Psoas muscle (tissue), 8 donors: ENCODE measurements around the gene PATE4. TPM values are rescaled to one million over a fixed set of nuclear protein-coding genes. Genes with fewer than 3 reads are reported as not detected.

Experiments
- ATAC-seq, 4 donors: fragments of 200-7000 bp; cut with Tn5 transposase; one replicate each; pipeline ENCODE4 v1.9.1; 2020; ENCODE audit warnings: moderate library complexity in 3 of 4, mild to moderate bottlenecking in 2 of 4
- DNase-seq, 2 donors: peaks; one replicate each; pipeline ENCODE4 v3.0.0-alpha.2; 2020
- H3K27ac ChIP-seq: fragments of 200-600 bp; one replicate; pipeline ENCODE4 v1.8.0; 2022
- H3K27me3 ChIP-seq, 3 donors: fragments of 200-600 bp in 1 of 3; one replicate each; pipeline versions ENCODE4 v1.6.1 to v1.8.0; 2013 to 2022; ENCODE audit warnings: low read length in 2 of 3, mild to moderate bottlenecking in 2 of 3, moderate library complexity in 1 of 3; ENCODE audit not compliant: insufficient read depth in 3 of 3
- H3K36me3 ChIP-seq, 2 donors: fragments of 200-600 bp in 1 of 2; one replicate each; pipeline versions ENCODE4 v1.6.1 to v1.8.0; 2013 to 2022; ENCODE audit warnings: low read depth in 1 of 2, mild to moderate bottlenecking in 1 of 2, moderate library complexity in 1 of 2; ENCODE audit not compliant: insufficient read depth in 1 of 2
- H3K4me1 ChIP-seq: fragments of 200-600 bp; one replicate; pipeline ENCODE4 v1.8.0; 2022
- H3K4me3 ChIP-seq: fragments of 200-600 bp; one replicate; pipeline ENCODE4 v1.8.0; 2022; ENCODE audit warnings: mild to moderate bottlenecking
- H3K9me3 ChIP-seq: fragments of 200-600 bp; one replicate; pipeline ENCODE4 v1.8.0; 2022
- CTCF ChIP-seq: fragments of 200-600 bp; IDR thresholded peaks from one replicate; pipeline ENCODE4 v1.8.0; 2022; ENCODE audit warnings: antibody characterized with exemption
- WGBS, 3 donors: extraction: QIAGEN DNeasy Blood & Tissue Kit; methylation state at CpG; one replicate each; pipeline versions ENCODE4 v1.1.6 to v1.1.7; 2013; 5-methylcytosine and 5-hydroxymethylcytosine counted together
- intact Hi-C, 2 donors: fragments of 100-400 bp; cut with DNase I; formaldehyde crosslinking; loops; one replicate each; pipeline versions ENCODE4 v1.11.0 to v1.14.2; 2022
- polyA plus RNA-seq, 3 donors: library from polyadenylated mRNA; stranded (reverse); fragments of 200-250 nt; gene quantifications; one replicate each; pipeline ENCODE4 v1.2.3, GENCODE V29; 2013
- total RNA-seq, 4 donors: library from RNA; stranded (reverse); fragmentation: NEBNext Ultra II Directional in 2 of 4; extraction: Animal tissue kit (Norgen Biotek cat#: 25700) in 2 of 4; gene quantifications; one replicate each; pipeline versions ENCODE4 v1.2.1 to v1.2.4, GENCODE V29; 2021 to 2023
- donor health status: healthy with polysubstance abuse.
- donor health status: DM: no; HTN: no; CAD: no; lungs with moderate emphysema.
- donor health status: Bipolar disorder and iron deficiency.
- donor health status: healthy.
- donor health status: DM: yes; HTN: yes; CAD: no.
- donor health status: DM: no; HTN: no; CAD: no.
- donor health status: DM: no; HTN: no; CAD: no.
- donor health status: DM: yes; HTN: yes; CAD: no.

PATE4 gene
- total and polyA plus RNA-seq, 7 donors = not detected

- Histone ChIP-seq H3K9me3 (no peaks in the 10 kb centered on the region), H3K27me3 (no peaks in the 10 kb centered on the region), H3K4me3 (no peak overlapping the region), H3K36me3 (no peaks in the 10 kb centered on the region), H3K27ac (no peak overlapping the region), H3K4me1 (no peaks in the 10 kb centered on the region)
- no peak for TF ChIP-seq CTCF
- no peak for DNase-seq
- ATAC-seq = no peak
- intact Hi-C loops = loop anchor here (5.0 to 10.0 kb wide), 3 partner anchors 245 to 1207 kb away; partner anchors contain the start of genes CCDC15 (in 1 of the 2) and CHEK1 (in 1 of the 2)
Measured at GRCh38 chr11:125872138-125872491, 39.0 kb downstream of the PATE4 start.

- Histone ChIP-seq H3K36me3 (no peaks in the 10 kb centered on the region), H3K4me1 (no peaks in the 10 kb centered on the region), H3K4me3 (no peak overlapping the region), H3K27ac (no peak overlapping the region), H3K27me3 (no peaks in the 10 kb centered on the region), H3K9me3 (no peaks in the 10 kb centered on the region)
- peak in 3 of 4 donors; percentile 5 to 16 (median 8) for ATAC-seq
- WGBS, 3 donors = 77 to 84% (median 83%) methylated on average over 19 to 20 of the region's 20 CpGs
- no peak for TF ChIP-seq CTCF
- intact Hi-C loops = loop anchor here (5.0 to 10.0 kb wide), 3 partner anchors 247 to 1209 kb away; partner anchors contain the start of genes CCDC15 (in 1 of the 2) and CHEK1 (in 1 of the 2)
- DNase-seq = no peak
Measured at GRCh38 chr11:125873881-125874555, 40.9 kb downstream of the PATE4 start.

GRCh38 chr11:125874556-125875124, 41.5 kb downstream of the PATE4 start:
- WGBS, 3 donors = 12 to 14% (median 13%) methylated on average over 8 of the region's 8 CpGs
- peak; percentile 68 for TF ChIP-seq CTCF
- no peaks in the 10 kb centered on the region for H3K4me1 ChIP-seq
- no peaks in the 10 kb centered on the region for H3K9me3 ChIP-seq
- no peaks in the 10 kb centered on the region for H3K27me3 ChIP-seq
- no peak overlapping the region for H3K27ac ChIP-seq
- ATAC-seq (peak; percentile 71 to 86 (median 84)), DNase-seq (no peak)
- no peaks in the 10 kb centered on the region for H3K36me3 ChIP-seq
- intact Hi-C loops = loop anchor here (5.0 to 10.0 kb wide), 3 partner anchors 247 to 1210 kb away; partner anchors contain the start of genes CCDC15 (in 1 of the 2) and CHEK1 (in 1 of the 2)
- H3K4me3 ChIP-seq = no peak overlapping the region

GRCh38 chr11:125881291-125881690, 48.2 kb downstream of the PATE4 start:
- Histone ChIP-seq H3K36me3 (no peaks in the 10 kb centered on the region), H3K4me3 (no peak overlapping the region), H3K4me1 (no peaks in the 10 kb centered on the region), H3K9me3 (no peaks in the 10 kb centered on the region), H3K27me3 (no peaks in the 10 kb centered on the region), H3K27ac (no peak overlapping the region)
- DNase-seq (no peak), ATAC-seq (no peak)
- WGBS, 3 donors = 75 to 88% (median 81%) methylated on average over 1 of the region's 1 CpG
- intact Hi-C loops = loop anchor here in 1 of 2 donors (10.0 kb wide), 1 partner anchor 316 kb away; the partner anchor contains the start of gene EI24
- TF ChIP-seq CTCF = no peak
